Measurements from ENCODE around the gene LRRFIP1. TPM values are rescaled to one million over a fixed set of nuclear protein-coding genes. Genes with fewer than 3 reads are reported as not detected.
A peak's percentile ranks its signal among the peaks of the same experiment; 100 is the strongest.

LRRFIP1 gene
- total RNA-seq, 4 donors from 2014 or later = 62.8 to 199 (median 121) TPM

- H3K27me3 ChIP-seq = no peaks in the 10 kb centered on the region
- no peaks in the 10 kb centered on the region for H3K4me1 ChIP-seq
- peak overlapping the region; percentile 36 to 74 for H3K27ac ChIP-seq
- H3K4me3 ChIP-seq = no peak overlapping the region
- intact Hi-C loops (cut with DNase I; ENCODE audit: low total_unique reads) = no loop called here
- H3K9me3 ChIP-seq = no peaks in the 10 kb centered on the region
- TF ChIP-seq CTCF (IDR thresholded peaks at IDR 0.05) (no peak), POLR2A (IDR thresholded peaks at IDR 0.05) (no peak)
- DNase-seq = no peak
- H3K36me3 ChIP-seq = no peaks in the 10 kb centered on the region
These were observed 4.6 kb downstream of the LRRFIP1 start for GRCh38 chr2:237631801-237632585.

GRCh38 chr2:237633061-237633561, 5.7 kb downstream of the LRRFIP1 start:
- Histone ChIP-seq H3K4me3 (no peak overlapping the region), H3K9me3 (no peaks in the 10 kb centered on the region), H3K36me3 (no peaks in the 10 kb centered on the region), H3K27ac (peak overlapping the region in 1 of 2 donors; percentile 25), H3K27me3 (no peaks in the 10 kb centered on the region), H3K4me1 (no peaks in the 10 kb centered on the region)
- intact Hi-C loops (cut with DNase I; ENCODE audit: low total_unique reads) = no loop called here
- TF ChIP-seq CTCF (IDR thresholded peaks at IDR 0.05) (no peak), POLR2A (IDR thresholded peaks at IDR 0.05) (no peak)
- no peak for DNase-seq

- Histone ChIP-seq H3K36me3 (no peaks in the 10 kb centered on the region), H3K27ac (no peak overlapping the region), H3K27me3 (no peaks in the 10 kb centered on the region), H3K4me3 (no peak overlapping the region), H3K9me3 (no peaks in the 10 kb centered on the region), H3K4me1 (no peaks in the 10 kb centered on the region)
- intact Hi-C loops (cut with DNase I; ENCODE audit: low total_unique reads) = no loop called here
- peak in 1 of 2 donors; percentile 6 for DNase-seq
- TF ChIP-seq POLR2A (IDR thresholded peaks at IDR 0.05) = no peak
- TF ChIP-seq CTCF (IDR thresholded peaks at IDR 0.05) = no peak
These were observed 9.2 kb downstream of the LRRFIP1 start for GRCh38 chr2:237636578-237636977.

DNA sequence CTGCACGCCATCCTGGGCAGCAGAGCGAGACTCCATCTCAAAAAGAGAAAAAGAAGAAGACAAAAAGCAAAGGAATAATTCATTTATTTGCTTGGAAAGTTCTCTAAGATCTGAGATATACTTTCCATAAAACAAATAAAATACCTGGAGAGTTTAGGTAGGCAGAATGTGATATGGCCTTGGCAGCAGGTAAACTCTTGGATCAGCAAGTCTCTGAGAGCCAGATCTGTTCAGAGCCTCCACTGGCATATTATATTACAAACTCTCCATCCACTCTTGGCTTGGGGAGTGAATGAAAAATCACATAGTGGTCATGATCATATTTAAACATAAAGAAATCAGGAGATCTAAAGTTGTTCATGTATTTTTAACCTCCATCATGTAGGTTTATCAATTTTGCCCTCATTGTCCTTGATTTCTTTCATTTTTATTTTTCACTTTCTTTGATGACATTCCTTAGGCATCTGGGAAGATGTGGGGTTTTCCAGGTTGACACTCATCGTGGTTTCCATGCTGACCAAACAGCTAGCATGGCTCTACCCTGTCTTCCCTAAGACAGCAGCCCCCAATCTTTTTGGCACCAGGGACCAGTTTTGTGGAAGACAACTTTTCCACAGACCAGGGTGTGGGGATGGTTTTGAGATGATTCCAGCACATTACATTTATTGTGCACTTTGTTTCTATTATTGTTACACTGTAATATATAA, 10.2 kb downstream of the LRRFIP1 start:
- Histone ChIP-seq H3K27me3 (no peaks in the 10 kb centered on the region), H3K4me3 (no peak overlapping the region), H3K36me3 (no peaks in the 10 kb centered on the region), H3K27ac (no peak overlapping the region), H3K4me1 (no peaks in the 10 kb centered on the region), H3K9me3 (no peaks in the 10 kb centered on the region)
- intact Hi-C loops (cut with DNase I; ENCODE audit: low total_unique reads) = no loop called here
- no peak for TF ChIP-seq POLR2A (IDR thresholded peaks at IDR 0.05)
- TF ChIP-seq CTCF (IDR thresholded peaks at IDR 0.05) = no peak
- no peak for DNase-seq

DNA sequence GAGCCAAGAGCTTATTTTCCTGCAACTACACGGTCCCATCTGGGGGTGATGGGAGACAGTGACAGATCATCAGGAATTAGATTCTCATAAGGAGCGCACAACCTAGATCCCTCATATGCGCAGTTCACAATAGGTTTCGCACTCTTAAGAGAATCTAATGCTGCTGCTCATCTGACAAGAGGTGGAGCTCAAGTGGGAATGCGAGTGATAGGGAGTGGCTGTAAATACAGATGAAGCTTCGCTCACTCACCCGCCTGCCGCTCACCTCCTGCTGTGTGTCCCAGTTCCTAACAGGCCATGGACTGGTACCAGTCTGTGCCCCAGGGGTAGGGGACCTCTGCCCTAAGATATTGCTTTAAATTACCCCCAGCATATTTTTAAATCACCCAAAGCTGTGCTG, 10.8 kb downstream of the LRRFIP1 start:
- Histone ChIP-seq H3K27ac (no peak overlapping the region), H3K4me3 (no peak overlapping the region), H3K27me3 (no peaks in the 10 kb centered on the region), H3K36me3 (no peaks in the 10 kb centered on the region), H3K9me3 (no peaks in the 10 kb centered on the region), H3K4me1 (no peaks in the 10 kb centered on the region)
- no peak for DNase-seq
- TF ChIP-seq POLR2A (IDR thresholded peaks at IDR 0.05) (no peak), CTCF (IDR thresholded peaks at IDR 0.05) (no peak)
- intact Hi-C loops (cut with DNase I; ENCODE audit: low total_unique reads) = no loop called here

Measured in uterus (tissue), 4 donors.